Activated T-cell treated with anti-CD3 and anti-CD28 coated beads for 48 hours (primary cell): Measurements from ENCODE around the gene GATAD2B.

ENCODE experiments used
- DNase-seq: peaks from one replicate; pipeline ENCODE4 v3.0.0-alpha.2; 2020; ENCODE audit warnings: low read depth

Gene GATAD2B

DNA sequence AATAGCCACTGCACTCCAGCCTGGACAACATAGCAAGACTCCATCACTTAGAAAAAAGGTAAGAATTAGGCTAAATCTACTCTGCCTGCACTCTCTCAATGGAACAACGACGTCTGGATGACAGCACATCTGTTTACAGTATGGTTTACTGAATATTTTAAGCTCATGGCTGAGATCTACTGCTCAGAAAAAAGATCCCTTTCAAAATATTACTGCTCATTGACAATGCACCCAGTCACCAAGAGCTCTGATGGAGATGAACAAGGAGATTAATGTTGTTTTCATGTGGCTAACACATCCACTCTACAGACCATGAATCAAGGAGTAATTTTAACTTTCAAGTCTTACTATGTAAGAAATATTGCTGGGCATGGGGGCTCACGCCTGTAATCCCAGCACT is 89.6 kb downstream of the GATAD2B start:
- DNase-seq = no peak

DNA sequence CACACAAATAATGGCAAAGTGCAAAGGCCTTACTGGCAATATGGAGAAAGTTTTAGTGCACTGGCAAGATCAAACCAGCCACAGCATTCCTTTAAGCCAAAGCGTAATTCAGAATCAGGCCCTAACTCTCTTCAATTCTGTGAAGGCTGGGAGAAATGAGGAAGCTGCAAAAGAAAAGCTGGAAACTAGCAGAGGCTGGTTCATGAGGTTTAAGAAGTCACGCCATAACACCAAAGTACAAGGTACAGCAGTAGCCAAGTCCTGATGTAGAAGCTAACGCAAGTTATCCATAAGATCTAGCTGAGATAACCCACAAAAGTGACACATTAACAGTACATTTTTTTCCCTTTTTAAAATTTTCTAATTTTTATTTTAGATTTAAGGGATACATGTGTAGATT is 90.5 kb downstream of the GATAD2B start:
- no peak for DNase-seq

DNA sequence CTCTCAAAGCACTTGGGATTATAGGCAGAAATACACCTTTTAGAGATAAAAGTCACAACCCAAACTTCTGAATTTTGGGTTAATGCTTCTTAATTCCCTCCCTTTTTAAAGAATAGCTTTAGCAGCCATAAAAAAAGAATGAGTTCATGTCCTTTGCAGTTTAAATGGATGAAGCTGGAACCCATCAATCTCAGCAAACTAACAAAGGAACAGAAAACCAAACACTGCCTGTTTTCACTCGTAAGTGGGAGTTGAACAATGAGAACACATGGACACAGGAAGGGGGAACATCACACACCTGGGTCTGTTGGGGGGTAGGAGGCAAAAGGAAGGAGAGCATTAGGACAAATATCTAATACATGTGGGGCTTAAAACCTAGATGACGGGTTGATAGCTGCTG is 91.7 kb downstream of the GATAD2B start:
- DNase-seq = no peak

DNA sequence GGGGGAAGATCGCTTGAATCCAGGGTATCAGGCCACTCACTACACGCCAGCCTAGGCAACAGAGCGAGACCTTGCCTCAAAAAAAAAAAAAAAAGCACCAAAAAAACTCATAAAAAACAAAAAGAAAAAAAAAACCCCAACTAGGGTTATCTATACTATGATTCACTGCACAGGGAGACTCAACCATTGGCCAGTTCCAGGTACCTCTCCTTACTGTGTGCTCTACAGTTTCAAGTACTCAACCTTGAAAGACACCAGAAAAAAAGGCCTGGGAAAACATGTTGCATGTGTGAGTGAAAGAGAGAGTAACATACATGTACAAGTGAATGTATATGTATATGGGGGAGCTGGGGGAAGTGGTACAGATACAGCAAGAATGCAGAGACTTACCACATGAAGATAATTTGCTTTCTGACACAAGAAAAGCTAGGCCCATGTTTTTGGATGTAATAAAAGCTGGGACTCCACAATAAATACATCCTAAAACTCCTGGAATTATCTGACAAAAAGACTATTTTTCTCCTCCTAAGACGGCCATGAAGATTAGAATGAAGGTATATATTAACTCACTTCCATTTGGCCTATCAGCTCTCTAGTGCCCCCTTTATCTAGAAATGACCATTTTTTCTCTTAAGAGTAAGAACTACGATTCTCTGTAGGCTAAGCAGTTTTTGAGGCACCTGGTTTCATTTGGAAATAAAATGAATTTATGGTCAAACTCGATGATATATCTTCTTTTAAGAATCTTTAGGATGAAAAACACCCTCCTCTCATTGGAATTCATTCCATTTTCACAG is 95.4 kb downstream of the GATAD2B start:
- no peak for DNase-seq

DNA sequence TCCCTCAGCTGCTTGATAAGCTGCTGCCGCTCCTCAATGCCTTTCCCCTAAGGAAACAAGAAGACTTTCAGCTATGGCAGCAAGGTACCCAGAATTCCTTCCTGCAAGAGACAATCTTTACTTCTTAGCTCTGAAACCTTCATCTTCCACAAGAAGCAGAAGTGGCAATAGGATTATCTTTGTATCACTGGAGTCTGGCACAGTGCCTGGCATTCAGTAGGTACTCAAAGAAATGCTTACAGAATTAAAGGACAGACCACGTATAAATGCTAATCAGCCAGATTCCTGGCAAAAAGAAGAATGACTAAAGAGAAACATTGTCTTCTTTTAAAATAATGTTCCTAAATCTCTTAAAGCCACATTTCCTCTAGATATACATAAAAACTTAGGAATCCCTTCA is 103.9 kb downstream of the GATAD2B start:
- no peak for DNase-seq

DNA sequence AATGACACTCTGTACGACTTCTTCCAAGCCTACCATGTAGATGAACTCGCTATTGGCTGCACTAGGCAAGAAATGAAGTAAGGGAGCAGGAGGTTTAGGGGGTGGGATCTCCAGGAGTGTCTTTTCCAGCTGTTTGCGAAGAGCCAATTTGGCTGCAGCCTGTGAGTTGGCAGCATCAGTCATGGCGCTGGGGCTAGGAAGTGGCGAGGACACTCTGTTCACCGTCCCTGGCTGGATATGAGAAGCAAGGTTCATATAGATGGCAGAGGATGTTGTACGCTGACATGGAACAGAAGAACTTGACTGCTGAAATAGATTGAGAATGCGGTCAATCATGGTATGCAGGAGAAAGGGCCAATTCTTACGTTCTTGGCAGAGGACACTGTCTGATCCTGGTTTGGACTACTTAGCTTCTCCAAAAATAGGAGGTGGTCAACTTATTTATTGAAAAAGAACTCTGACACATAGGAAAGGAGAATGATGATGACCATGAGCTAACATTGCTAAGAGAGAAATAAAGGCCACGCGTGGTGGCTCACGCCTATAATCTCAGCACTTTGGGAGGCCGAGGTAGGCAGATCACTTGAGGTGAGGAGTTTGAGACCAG is 106.4 kb downstream of the GATAD2B start:
- DNase-seq = no peak

DNA sequence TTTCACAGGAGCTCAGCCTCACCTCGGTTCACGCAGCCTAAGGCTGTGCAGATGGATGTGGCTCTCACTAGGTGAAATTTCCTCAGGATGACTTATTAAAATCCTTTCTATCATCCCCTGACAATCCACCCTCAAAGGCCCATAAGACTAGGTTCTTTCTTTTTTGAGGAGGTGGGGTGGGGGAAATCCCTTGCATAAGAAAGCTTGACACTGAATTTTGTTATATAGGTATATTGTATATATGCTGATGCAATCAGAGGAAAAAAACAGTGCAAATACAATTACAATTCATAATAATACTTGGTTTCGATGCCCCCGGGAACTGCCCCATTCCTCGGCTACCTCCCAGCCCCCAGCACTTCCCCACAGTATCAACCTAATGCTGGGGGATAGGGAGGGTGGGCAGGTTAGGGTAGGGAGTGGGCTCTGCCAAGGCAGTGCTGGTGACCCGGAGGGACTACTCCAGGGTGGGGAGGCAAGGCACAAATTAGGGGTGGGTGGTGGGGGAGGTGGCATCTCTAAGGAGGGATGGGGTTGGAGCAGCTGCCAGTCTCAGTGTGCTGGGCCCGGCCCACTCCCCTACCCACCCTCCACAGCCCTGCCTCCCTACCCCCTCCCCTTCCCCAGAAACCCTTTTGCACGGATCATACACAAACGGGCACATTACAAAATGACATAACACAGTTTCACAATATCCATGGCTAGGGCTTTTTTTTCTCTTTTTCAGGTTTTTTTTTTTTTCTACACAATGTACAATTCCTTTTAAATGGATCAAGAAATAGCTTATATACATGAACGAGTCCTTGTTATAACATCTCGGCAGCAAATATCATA is 116.7 kb downstream of the GATAD2B start:
- DNase-seq = no peak

DNA sequence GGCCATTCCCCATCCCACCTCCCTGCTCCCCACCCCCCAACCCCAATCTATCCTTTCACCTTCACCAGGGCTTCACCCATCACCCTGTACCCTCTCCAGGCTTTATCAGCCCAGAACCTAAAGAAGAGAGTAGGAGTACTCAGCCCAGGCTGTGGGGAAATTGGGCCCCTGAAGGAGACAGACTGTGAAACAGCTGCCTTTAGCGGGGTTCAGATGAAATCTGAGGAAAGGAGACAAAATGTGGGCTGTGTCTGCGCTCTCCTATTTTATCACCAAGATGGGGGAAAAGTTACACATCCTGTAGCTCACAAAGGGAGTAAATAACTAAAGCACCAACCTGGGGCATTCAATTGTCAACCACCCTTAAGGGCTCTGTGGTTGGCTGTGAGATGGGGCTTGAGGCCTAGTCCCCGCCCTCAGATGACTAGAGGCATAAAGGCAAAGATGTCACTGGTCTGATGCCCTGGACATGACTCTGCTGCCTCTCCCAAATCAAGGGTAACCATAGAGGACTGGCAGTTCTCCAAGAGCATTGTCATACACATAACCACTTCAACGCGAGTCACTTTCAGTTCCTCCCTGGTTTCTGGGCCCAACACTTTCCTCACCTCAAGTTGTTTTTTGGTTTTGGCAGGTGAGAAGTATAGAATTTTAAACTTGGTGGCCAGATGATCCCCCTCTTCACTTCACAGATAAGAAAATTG is 117.6 kb downstream of the GATAD2B start:
- DNase-seq = peak; percentile 61

DNA sequence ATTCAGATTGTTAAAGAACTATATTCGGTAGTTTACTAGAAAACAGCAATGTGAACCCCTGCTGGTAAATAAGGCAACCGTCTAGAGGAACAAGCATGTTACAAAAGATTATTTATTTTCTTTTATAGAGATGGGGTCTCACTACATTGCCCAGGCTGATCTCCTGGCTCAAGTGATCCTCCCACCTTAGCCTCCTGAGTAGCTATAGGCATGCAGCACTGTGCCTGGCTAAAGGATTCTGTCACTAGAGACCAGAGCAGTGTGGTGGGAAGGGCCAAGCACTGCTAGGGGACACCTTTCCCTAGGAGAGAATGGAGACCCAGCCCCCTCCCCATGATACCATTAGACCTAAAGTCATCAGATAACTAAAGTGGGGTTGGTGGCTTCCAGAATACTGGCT is 118.7 kb downstream of the GATAD2B start:
- no peak for DNase-seq

DNA sequence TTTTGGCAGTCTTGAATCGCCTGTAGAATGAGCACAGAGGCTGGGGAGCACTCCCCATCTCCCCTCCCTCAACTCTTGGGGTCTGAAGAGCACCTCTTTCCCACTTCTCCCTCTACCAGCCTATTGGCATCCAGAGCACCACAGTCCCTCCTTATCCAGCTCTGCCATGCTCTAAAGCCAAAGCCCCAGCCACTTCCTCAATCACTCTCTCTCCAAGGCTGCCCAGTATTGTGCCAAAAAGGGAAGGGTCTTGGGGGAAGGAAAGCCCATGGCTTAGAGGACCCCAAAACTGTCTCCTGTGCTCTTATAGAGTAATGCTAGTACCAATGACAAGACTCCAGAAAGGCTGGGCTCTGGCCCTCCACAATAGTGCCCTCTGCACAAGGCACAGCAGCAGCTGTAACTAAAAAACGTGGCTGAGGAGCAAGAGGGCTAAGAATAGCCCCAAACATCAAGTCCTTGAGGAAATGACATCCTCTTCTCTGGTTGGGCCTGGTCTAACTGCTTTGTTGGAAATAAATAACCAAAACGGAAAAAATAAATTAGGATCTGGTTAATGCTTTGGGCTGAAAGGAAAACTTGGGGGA is 119.2 kb downstream of the GATAD2B start:
- no peak for DNase-seq

DNA sequence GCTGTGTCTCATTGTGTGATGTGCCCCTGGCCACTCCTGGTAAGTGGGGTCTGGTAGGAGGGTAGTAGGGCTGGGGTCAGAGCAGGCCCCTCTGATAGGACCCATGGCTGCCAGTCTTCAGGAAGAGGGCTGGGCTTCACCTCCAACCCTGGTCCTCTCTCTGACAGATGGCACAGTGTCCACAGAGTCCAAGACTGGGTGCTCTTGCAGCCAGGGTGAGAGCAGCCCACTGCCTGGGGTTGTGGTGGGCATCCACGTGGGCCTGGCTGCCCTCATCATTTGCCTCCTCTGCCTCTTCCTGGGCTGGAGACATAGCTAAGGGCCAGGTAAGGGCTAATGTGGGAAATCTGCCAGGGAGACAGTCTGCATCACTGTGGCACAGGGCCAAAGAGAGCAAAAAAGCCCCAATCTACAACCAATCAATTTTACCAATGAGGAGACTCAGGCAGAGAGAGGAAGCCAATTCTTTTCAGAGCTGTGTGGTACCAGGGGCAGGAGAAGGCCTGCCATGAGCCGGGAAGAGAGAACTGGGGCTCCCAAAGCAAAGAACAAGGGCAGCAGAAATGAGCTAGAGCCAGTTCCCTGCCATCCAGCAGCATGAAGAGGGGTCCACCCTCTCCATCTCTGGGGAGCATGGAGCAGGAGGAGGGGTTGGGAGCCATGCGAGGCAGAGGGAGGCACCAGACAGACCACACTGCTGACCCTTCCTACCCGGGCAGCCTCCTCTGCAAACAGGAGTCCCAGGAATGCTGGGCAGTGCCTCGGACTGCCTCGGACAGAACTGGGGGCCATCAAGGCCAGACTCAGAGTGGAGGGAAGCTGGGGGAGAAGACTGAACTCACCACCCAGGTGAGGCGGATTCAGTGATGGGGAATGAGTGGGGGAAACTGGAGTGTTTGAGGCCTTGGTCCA is 120.7 kb downstream of the GATAD2B start:
- DNase-seq = no peak

DNA sequence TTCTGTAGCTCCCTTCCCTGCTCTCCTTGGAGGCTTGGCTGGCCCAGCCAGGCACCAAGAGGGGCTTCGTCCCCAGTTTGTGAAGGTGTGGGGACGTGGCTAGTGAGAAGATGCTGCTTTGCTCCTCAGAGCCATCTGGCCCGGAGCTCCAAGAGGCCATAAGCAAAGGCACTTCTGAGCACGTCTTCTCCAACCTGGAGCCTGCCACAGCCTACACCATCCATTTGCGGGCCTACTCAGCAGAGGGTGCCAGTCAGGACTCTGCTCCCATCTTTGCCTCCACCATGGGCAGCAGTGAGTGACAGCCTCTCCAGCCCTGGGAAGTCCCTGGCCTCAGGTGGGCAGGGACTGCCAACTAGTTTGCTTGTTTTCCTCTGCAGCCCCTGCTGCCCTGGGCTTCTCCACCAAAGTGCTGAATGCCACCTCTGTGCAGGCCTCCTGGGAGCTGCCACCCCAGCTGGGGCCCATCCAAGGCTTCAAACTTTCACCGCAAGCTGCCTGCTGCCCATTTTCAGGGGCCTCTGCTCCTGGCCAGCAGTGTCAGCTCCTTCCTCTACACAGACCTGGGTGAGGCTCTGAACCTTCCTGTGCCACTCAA is 121.6 kb downstream of the GATAD2B start:
- DNase-seq = no peak

DNA sequence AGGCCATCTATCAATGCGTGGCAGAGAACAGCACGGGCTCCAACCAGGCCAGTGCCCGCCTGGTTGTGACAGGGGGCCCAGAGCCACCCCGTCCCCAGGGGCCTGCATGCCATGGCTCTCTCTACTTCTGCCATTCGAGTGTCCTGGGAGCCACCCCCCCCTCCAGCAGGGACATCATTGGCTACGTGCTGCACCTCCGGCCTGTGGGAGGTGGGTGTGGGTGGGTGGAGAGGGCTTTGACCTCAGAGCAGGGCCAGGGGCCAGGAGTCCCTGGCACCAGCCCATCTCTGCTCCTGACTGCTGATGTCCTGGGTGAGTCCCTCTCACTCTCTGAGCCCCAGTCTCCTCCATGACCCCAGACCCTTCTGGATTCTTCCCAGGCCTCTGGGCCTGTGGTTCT is 122.3 kb downstream of the GATAD2B start:
- no peak for DNase-seq

DNA sequence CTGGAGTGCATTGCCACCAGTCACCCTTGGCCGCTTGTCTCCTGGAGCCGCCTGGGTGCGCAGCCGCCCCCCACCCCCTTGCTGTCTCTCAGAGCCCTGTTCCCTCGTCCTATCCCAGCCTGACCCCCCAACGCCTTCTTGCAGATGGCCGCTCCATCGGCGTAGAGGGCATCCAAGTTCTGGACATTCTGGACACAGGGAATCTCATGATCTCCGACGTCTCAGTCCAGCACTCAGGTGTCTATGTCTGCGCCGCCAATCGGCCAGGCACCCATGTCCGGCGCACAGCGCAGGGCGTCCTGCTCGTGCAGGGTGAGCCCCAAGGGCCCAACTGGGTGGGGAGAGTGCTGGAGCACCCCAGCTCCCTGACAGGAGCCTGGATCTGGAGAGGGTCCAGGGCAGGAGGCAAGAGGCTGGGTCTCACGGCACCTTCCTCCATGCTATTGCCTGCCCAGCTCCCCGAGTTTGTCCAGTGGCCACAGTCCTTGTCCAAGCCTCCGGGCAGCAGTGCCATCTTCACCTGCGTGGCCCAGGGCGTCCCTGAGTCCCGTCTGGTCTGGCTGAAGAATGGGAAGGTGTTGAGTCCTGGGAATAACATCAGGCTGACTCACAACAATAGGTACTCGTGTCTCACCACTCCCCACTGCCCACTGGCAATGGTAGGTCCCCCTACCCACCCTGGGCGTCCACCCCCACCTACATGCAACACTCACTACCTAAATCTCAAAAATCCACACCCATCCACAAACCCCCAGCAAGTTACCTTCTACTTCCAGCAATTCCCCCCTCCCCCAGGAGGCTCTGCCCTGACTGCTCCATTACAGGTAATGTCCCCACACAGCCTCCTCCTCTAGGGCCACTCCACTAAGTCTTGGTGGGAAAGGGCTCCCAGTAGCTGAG is 123.0 kb downstream of the GATAD2B start:
- no peak for DNase-seq

DNA sequence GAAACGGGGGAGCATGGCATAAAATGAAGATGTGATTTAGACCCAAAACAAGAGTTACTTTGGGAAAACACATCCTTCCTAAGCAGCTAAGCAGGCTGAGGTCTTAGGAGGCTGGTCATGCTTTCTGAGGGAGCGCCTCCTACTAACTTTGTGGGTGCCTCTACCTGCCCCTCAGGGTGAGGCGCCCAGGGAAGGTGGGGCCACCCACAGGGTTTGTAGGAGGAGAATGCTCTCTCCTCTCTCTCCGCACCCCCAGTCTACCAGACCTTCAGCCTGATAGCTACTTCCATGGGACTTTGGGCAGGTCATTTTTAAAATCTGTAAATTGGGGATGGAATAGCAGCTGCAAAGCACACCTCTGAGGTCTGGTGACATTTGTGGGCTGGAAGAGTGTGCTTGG is 123.8 kb downstream of the GATAD2B start:
- no peak for DNase-seq

DNA sequence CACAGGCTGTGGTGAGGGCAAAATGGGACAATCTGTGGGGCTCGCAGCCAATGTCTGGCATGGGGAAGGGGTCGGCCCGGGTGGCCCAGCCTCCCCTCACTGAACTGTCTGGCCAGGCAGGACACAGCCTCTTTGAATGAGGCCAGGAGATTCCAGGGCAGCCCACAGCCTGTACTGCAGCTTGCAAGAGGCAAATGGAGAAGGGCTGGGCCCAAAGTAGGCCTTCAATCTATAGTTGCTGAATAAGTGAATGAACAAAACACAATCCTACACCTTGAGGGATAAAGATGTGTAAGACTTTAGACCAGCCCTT is 124.3 kb downstream of the GATAD2B start:
- DNase-seq = no peak

DNA sequence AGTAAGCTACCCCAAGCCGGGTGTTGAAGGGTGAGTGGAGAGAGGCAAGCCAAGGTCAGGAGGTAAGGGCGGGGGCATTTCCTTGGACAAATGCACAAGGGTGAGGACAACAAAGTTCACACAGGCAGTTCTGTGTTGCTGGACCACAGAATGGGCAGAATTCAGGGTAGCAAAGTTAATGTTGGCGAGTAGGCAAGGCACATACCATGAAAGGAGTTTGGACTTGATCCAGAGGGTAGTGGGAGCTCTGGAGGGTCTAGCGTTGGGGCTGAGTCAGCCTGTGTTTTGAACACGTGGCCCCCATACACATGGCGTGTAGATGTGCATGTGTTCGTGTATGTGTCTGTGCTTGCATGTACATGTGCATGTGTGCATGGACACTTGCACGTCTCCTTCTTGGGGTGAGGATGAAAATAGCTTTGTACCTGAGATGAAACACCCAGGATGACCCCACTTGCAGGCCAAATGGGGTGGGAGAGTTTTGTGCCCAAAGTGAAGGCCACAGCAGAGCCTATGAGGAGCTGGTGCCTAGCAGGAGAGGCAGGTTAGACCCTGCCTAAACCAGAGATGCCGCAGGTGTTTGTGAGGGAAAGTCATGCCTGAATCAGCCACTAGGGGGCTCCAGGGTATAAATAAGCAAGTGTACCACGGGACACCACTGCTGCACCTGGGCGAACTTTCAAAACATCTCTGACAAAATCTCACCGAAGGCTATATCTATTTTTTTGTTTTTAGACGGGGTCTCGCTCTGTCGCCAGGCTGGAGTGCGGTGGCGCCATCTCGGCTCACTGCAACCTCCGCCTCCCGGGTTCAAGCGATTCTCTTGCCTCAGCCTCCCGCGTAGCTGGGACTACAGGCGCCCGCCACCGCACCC is 125.7 kb downstream of the GATAD2B start:
- peak; percentile 69 for DNase-seq

DNA sequence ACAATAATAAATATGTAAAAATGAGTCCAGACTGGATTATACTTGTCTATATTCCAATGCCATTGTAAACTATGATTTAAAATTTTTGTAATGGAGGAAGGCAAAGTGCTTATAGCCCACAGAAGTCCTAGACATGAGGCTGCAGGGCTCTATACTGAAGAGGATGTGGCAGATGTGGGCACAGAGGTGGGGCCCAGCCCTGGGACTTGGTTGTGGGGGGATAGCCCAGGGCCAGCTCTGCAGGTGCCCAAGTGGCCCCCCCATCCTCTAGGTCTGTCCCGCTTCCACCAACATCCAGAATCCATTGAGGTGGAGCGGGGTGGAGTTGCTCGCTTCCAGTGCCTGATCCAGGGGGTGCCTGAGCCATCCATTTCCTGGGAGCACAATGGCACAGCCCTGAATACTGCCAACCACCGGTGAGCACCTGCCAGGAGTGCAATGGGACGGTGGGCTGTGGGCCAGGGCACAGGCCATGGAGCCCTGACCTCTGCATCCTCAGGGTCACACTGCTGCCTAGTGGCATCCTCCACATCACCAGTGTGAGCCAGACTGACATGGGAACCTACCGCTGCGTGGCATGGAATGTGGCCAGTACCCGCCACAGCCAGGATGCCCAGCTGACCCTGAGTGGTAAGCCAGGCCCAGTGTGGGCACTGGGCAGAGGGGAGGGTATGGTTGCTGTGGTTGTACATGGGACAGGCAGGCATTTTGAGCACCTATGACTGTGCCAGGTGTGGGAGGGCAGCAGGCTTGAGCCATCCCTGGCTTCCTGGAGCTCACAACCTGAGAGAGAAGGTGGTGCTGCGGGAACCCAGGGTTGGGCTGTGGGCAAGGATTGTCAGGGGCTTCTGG is 126.6 kb downstream of the GATAD2B start:
- DNase-seq = no peak
